Hepatocyte (in vitro differentiated cells): ENCODE measurements around the gene EIF2AK2.

Experiments
- EZH2 ChIP-seq: fragments of 200-600 bp; sonication (generic); IDR thresholded peaks from 2 replicates; pipeline ENCODE4 v1.6.1; 2016; ENCODE audit warnings: antibody characterized with exemption, mild to moderate bottlenecking, borderline replicate concordance
- TF ChIP-seq, protein P1 (sequence below): fragments of 200-600 bp; sonication (generic); IDR thresholded peaks from 2 replicates; pipeline ENCODE4 v1.5.1; 2016; ENCODE audit warnings: antibody characterized with exemption, mild to moderate bottlenecking; ENCODE audit not compliant: poor library complexity

DNA sequence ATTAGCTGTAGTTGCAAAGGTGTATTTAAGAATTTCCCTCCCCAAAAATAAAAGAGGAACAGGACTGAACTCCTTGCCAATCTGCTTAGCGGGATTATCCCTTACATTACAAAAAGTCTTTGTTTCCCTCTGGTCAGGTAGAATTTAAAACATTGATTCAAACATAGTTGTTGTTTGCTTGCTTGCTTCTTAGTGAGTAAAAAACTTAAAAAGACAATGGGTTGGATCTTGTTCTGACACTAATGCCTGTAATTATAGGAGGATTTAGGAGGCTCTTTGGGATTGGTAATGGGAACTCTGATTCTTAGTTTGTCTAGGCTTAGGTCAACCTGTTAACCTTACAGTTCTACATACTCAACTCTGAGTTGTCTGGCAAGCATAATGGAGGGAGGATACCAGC, 35.8 kb upstream of the EIF2AK2 start:
- TF ChIP-seq EZH2 = no peak
- TF ChIP-seq, protein P1, sequence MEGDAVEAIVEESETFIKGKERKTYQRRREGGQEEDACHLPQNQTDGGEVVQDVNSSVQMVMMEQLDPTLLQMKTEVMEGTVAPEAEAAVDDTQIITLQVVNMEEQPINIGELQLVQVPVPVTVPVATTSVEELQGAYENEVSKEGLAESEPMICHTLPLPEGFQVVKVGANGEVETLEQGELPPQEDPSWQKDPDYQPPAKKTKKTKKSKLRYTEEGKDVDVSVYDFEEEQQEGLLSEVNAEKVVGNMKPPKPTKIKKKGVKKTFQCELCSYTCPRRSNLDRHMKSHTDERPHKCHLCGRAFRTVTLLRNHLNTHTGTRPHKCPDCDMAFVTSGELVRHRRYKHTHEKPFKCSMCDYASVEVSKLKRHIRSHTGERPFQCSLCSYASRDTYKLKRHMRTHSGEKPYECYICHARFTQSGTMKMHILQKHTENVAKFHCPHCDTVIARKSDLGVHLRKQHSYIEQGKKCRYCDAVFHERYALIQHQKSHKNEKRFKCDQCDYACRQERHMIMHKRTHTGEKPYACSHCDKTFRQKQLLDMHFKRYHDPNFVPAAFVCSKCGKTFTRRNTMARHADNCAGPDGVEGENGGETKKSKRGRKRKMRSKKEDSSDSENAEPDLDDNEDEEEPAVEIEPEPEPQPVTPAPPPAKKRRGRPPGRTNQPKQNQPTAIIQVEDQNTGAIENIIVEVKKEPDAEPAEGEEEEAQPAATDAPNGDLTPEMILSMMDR = no peak
